RWPE2 (cell line): Measurements from ENCODE around the gene SNX2.

ENCODE experiments used
- ATAC-seq: fragments of 200-7000 bp; cut with Tn5 transposase; 3 replicates; pipeline ENCODE4 v1.9.1; 2021; ENCODE audit warnings: low read depth
- DNase-seq: peaks from one replicate; pipeline ENCODE4 v3.0.0-alpha.2; 2020; ENCODE audit warnings: low spot score
- H3K27ac ChIP-seq: fragments of 450-650 bp; 2 replicates; pipeline ENCODE4 v1.5.1; 2017; ENCODE audit warnings: mild to moderate bottlenecking; ENCODE audit not compliant: poor library complexity, severe bottlenecking
- H3K27me3 ChIP-seq: fragments of 250-450 bp; sonication (Bioruptor Pico); 2 replicates; pipeline ENCODE4 v1.5.1; 2021; ENCODE audit warnings: mild to moderate bottlenecking, moderate library complexity; ENCODE audit not compliant: insufficient read depth, poor library complexity, severe bottlenecking
- H3K36me3 ChIP-seq: fragments of 250-450 bp; sonication (Bioruptor Pico); 2 replicates; pipeline ENCODE4 v1.5.1; 2020; ENCODE audit warnings: low read depth, mild to moderate bottlenecking, moderate library complexity
- H3K4me1 ChIP-seq: fragments of 250-450 bp; sonication (Bioruptor Pico); 2 replicates; pipeline ENCODE4 v1.5.1; 2021; ENCODE audit warnings: mild to moderate bottlenecking, moderate library complexity; ENCODE audit not compliant: insufficient read depth, poor library complexity, severe bottlenecking
- H3K4me3 ChIP-seq: fragments of 250-450 bp; sonication (Bioruptor Pico); 2 replicates; pipeline ENCODE4 v1.5.1; 2021; ENCODE audit warnings: mild to moderate bottlenecking, moderate library complexity; ENCODE audit not compliant: severe bottlenecking
- H3K9me3 ChIP-seq: fragments of 250-450 bp; sonication (Bioruptor Pico); 2 replicates; pipeline ENCODE4 v1.5.1; 2021; ENCODE audit warnings: mild to moderate bottlenecking, moderate library complexity; ENCODE audit not compliant: severe bottlenecking
- TF ChIP-seq, protein P1 (sequence below): fragments of 450-650 bp; IDR thresholded peaks from one replicate; pipeline ENCODE4 v1.5.1; 2017; ENCODE audit warnings: mild to moderate bottlenecking, moderate library complexity; ENCODE audit not compliant: poor library complexity, severe bottlenecking

The SNX2 gene

DNA sequence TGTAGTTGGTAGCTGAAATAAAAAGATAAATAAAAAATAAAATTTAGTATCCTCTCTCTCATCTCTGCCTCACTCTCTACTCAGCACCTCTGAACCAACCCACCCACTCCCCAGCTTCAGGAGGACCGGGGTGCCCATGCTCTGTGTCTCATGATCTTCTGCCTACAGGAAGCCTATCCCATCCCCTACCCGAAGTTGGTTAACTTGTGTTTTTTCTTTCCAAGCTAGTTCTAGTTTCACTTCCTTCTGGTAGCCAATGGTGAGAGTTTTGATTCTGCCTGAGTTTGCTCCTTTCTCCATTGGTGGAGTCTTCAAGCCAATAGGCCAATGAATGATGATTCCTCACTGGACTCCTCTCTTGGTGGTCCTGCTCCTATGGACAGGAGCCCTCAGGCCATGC is 102.6 kb downstream of the SNX2 start:
- TF ChIP-seq, protein P1, sequence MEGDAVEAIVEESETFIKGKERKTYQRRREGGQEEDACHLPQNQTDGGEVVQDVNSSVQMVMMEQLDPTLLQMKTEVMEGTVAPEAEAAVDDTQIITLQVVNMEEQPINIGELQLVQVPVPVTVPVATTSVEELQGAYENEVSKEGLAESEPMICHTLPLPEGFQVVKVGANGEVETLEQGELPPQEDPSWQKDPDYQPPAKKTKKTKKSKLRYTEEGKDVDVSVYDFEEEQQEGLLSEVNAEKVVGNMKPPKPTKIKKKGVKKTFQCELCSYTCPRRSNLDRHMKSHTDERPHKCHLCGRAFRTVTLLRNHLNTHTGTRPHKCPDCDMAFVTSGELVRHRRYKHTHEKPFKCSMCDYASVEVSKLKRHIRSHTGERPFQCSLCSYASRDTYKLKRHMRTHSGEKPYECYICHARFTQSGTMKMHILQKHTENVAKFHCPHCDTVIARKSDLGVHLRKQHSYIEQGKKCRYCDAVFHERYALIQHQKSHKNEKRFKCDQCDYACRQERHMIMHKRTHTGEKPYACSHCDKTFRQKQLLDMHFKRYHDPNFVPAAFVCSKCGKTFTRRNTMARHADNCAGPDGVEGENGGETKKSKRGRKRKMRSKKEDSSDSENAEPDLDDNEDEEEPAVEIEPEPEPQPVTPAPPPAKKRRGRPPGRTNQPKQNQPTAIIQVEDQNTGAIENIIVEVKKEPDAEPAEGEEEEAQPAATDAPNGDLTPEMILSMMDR = no peak
- Histone ChIP-seq H3K9me3 (no peaks in the 10 kb centered on the region), H3K27me3 (no peaks in the 10 kb centered on the region), H3K4me3 (no peak overlapping the region), H3K27ac (no peak overlapping the region), H3K36me3 (no peaks in the 10 kb centered on the region), H3K4me1 (peaks cover 1% of the 10 kb centered on the region)
- no peak for ATAC-seq
- DNase-seq = no peak

- Histone ChIP-seq H3K27me3 (no peaks in the 10 kb centered on the region), H3K4me3 (no peak overlapping the region), H3K36me3 (no peaks in the 10 kb centered on the region), H3K9me3 (no peaks in the 10 kb centered on the region), H3K27ac (no peak overlapping the region), H3K4me1 (peaks cover 8% of the 10 kb centered on the region)
- ATAC-seq (no peak), DNase-seq (no peak)
- TF ChIP-seq, protein P1 = no peak
Measured at GRCh38 chr5:122879076-122879475, 104.2 kb downstream of the SNX2 start.
